Smooth muscle cell (in vitro differentiated cells): Measurements from ENCODE around the gene CLMN. TPM values are rescaled to one million over a fixed set of nuclear protein-coding genes. Genes with fewer than 3 reads are reported as not detected.

Source experiments
- DNase-seq: peaks from one replicate; lab custom pipeline; 2025; ENCODE audit not compliant: unreplicated experiment; lab: John Stamatoyannopoulos, UW
- H2AFZ ChIP-seq: fragments of 200-600 bp; sonication (generic); 2 replicates; pipeline ENCODE4 v1.6.0; 2016; ENCODE audit warnings: antibody characterized with exemption, low read depth, mild to moderate bottlenecking
- H3F3A ChIP-seq: fragments of 200-600 bp; sonication (generic); 2 replicates; pipeline ENCODE4 v1.6.0; 2017; ENCODE audit warnings: antibody characterized with exemption, low read depth
- H3K27ac ChIP-seq: fragments of 200-600 bp; sonication (generic); 2 replicates; pipeline ENCODE4 v1.5.1; 2016; ENCODE audit warnings: low read depth, mild to moderate bottlenecking
- H3K27me3 ChIP-seq: fragments of 200-600 bp; sonication (generic); 2 replicates; pipeline ENCODE4 v1.6.1; 2016; ENCODE audit warnings: low read depth, mild to moderate bottlenecking
- H3K36me3 ChIP-seq: fragments of 200-600 bp; sonication (generic); 2 replicates; pipeline ENCODE4 v1.5.1; 2016; ENCODE audit warnings: low read depth
- H3K4me1 ChIP-seq: fragments of 200-600 bp; sonication (generic); 2 replicates; pipeline ENCODE4 v1.5.1; 2016; ENCODE audit warnings: low read depth
- H3K4me2 ChIP-seq: fragments of 200-600 bp; sonication (generic); 2 replicates; pipeline ENCODE4 v1.6.0; 2016; ENCODE audit warnings: mild to moderate bottlenecking
- H3K4me3 ChIP-seq: fragments of 200-600 bp; sonication (generic); 2 replicates; pipeline ENCODE4 v1.5.1; 2016; ENCODE audit warnings: mild to moderate bottlenecking
- H3K79me2 ChIP-seq: fragments of 200-600 bp; sonication (generic); 2 replicates; pipeline ENCODE4 v1.6.0; 2016; ENCODE audit warnings: low read depth, mild to moderate bottlenecking
- H3K9ac ChIP-seq: fragments of 200-600 bp; sonication (generic); 2 replicates; pipeline ENCODE4 v1.6.0; 2016; ENCODE audit warnings: low read depth
- H3K9me3 ChIP-seq: fragments of 200-600 bp; sonication (generic); replicated peaks from 2 replicates; pipeline ENCODE4 v1.5.1; 2016; ENCODE audit warnings: low read depth
- H4K20me1 ChIP-seq: fragments of 200-600 bp; sonication (generic); 2 replicates; pipeline ENCODE4 v1.6.0; 2016; ENCODE audit warnings: low read depth
- WGBS: methylation state at CpG from one replicate; pipeline ENCODE4 v1.1.7; 2016; ENCODE audit warnings: low lambda C conversion rate; 5-methylcytosine and 5-hydroxymethylcytosine counted together
- polyA plus RNA-seq: library from polyadenylated mRNA; unstranded; fragments of >200 nt; fragmentation: Nextera tagmentation; extraction: Ambion mirVana; gene quantifications from 2 replicates; pipeline ENCODE4 v1.2.1, GENCODE V29; 2016
- total RNA-seq: library from RNA; depleted of rRNA; stranded (reverse); fragments of >200 nt; gene quantifications from 2 replicates; pipeline ENCODE4 v1.2.3, GENCODE V29; 2014
- TF ChIP-seq, protein P1 (sequence below): fragments of 200-600 bp; sonication (generic); IDR thresholded peaks from 2 replicates; pipeline ENCODE4 v1.5.1; 2017; ENCODE audit warnings: borderline replicate concordance, mild to moderate bottlenecking, antibody characterized with exemption; ENCODE audit not compliant: insufficient read depth, poor library complexity, severe bottlenecking

The CLMN gene
- total and polyA plus RNA-seq, 2 experiments from 2014 or later = 1.3 to 3.5 TPM

GRCh38 chr14:95189367-95190132, 130.2 kb downstream of the CLMN start:
- 36% methylated on average over 5 of the region's 5 CpGs for WGBS

GRCh38 chr14:95188380-95188779, 131.3 kb downstream of the CLMN start:
- Histone ChIP-seq H3F3A (peaks cover 4% of the 10 kb centered on the region), H3K79me2 (no peaks in the 10 kb centered on the region), H4K20me1 (no peaks in the 10 kb centered on the region), H3K9me3 (no peaks in the 10 kb centered on the region), H2AFZ (no peak overlapping the region), H3K4me3 (no peak overlapping the region), H3K27me3 (no peaks in the 10 kb centered on the region), H3K9ac (no peak overlapping the region), H3K27ac (no peak overlapping the region), H3K4me1 (peaks cover 13% of the 10 kb centered on the region), H3K4me2 (no peak overlapping the region), H3K36me3 (no peaks in the 10 kb centered on the region)
- no peak for DNase-seq
- TF ChIP-seq, protein P1, sequence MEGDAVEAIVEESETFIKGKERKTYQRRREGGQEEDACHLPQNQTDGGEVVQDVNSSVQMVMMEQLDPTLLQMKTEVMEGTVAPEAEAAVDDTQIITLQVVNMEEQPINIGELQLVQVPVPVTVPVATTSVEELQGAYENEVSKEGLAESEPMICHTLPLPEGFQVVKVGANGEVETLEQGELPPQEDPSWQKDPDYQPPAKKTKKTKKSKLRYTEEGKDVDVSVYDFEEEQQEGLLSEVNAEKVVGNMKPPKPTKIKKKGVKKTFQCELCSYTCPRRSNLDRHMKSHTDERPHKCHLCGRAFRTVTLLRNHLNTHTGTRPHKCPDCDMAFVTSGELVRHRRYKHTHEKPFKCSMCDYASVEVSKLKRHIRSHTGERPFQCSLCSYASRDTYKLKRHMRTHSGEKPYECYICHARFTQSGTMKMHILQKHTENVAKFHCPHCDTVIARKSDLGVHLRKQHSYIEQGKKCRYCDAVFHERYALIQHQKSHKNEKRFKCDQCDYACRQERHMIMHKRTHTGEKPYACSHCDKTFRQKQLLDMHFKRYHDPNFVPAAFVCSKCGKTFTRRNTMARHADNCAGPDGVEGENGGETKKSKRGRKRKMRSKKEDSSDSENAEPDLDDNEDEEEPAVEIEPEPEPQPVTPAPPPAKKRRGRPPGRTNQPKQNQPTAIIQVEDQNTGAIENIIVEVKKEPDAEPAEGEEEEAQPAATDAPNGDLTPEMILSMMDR = no peak
- WGBS = 91% methylated on average over 3 of the region's 3 CpGs

More at GRCh38 chr14:95189367-95190132, 130.2 kb downstream of the CLMN start:
- Histone ChIP-seq H3K79me2 (no peaks in the 10 kb centered on the region), H3K9ac (no peak overlapping the region), H3K4me1 (peaks cover 4% of the 10 kb centered on the region), H3F3A (no peaks in the 10 kb centered on the region), H3K27ac (no peak overlapping the region), H3K27me3 (no peaks in the 10 kb centered on the region), H3K4me3 (no peak overlapping the region), H4K20me1 (no peaks in the 10 kb centered on the region), H3K9me3 (no peaks in the 10 kb centered on the region), H3K4me2 (no peak overlapping the region), H3K36me3 (no peaks in the 10 kb centered on the region), H2AFZ (no peak overlapping the region)
- TF ChIP-seq, protein P1 = no peak
- no peak for DNase-seq

DNA sequence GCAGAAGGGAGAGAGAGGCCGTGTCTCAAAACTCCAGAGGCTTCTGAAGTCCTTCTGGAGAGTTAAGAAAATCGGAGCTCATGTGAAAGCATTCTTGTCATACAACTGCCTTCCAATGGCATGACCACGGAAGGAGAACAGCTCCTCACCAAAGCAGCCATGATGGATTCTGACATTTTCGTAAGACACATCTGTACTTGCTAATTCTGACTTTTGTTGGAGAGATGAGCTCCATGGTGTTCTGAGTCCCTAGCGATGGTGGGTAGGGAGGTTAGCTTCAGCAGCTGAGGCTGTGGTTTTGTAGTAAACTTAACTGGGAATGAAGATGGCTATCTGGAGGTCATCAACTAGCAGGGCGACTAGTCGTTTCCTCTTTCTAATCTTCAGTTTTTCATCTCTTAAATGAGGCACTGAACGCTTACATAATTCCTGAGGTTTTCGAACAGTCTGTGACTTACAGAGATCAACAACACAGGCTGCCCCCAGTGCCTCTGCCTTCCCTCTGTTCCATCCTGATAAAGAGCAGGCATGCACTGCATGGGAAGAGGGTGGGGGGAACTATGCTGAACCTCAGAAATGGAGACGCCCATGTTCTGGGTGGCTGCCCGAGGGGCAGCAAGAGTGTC, 133.8 kb downstream of the CLMN start:
- H3K79me2 ChIP-seq = no peaks in the 10 kb centered on the region
- H4K20me1 ChIP-seq = no peaks in the 10 kb centered on the region
- H3K27ac ChIP-seq = no peak overlapping the region
- TF ChIP-seq, protein P1 = no peak
- H3K27me3 ChIP-seq = peaks cover 7% of the 10 kb centered on the region
- no peaks in the 10 kb centered on the region for H3K36me3 ChIP-seq
- WGBS = 41% methylated on average over 11 of the region's 11 CpGs
- no peak overlapping the region for H3K9ac ChIP-seq
- no peaks in the 10 kb centered on the region for H3K9me3 ChIP-seq
- no peak overlapping the region for H3K4me3 ChIP-seq
- peak overlapping the region; percentile 46 for H3K4me2 ChIP-seq
- no peak for DNase-seq
- no peak overlapping the region for H2AFZ ChIP-seq
- H3F3A ChIP-seq = peaks cover 4% of the 10 kb centered on the region
- peaks cover 13% of the 10 kb centered on the region for H3K4me1 ChIP-seq
